NCI-H2171 (cell line): ENCODE results near the gene WASF1.
"Not testable (repeated sequence)": the region's sequence is repeated elsewhere in the genome, so short reads cannot be mapped to it uniquely, and the experiment has no call there.

Experiments
- DNase-seq: peaks from one replicate; lab custom pipeline; 2025; lab: John Stamatoyannopoulos, UW

Gene WASF1

GRCh38 chr6:110089323-110089722 lies 90.1 kb downstream of the WASF1 start:
- no peak for DNase-seq

GRCh38 chr6:110085285-110085684 lies 94.2 kb downstream of the WASF1 start:
- no peak for DNase-seq

- DNase-seq: no peak
Measured at GRCh38 chr6:110083875-110084585, 95.4 kb downstream of the WASF1 start.

- no peak for DNase-seq
Measured at GRCh38 chr6:110075406-110075805, 104.1 kb downstream of the WASF1 start.

GRCh38 chr6:110073474-110073873 lies 106.0 kb downstream of the WASF1 start:
- not testable (repeated sequence) for DNase-seq

GRCh38 chr6:110068592-110068967 lies 110.9 kb downstream of the WASF1 start:
- no peak for DNase-seq

GRCh38 chr6:110067837-110068591 lies 111.5 kb downstream of the WASF1 start:
- no peak for DNase-seq

GRCh38 chr6:110064744-110065524 lies 114.5 kb downstream of the WASF1 start:
- DNase-seq: no peak

- DNase-seq: no peak
Measured at GRCh38 chr6:110063594-110064263, 115.7 kb downstream of the WASF1 start.

GRCh38 chr6:110055387-110055735 lies 124.1 kb downstream of the WASF1 start:
- DNase-seq: no peak

GRCh38 chr6:110054664-110055386 lies 124.6 kb downstream of the WASF1 start:
- no peak for DNase-seq

GRCh38 chr6:110053395-110054240 lies 125.9 kb downstream of the WASF1 start:
- peak; percentile 34 for DNase-seq

GRCh38 chr6:110050440-110050813 lies 129.0 kb downstream of the WASF1 start:
- DNase-seq: no peak
